HG03025 (cell line): ENCODE data around the gene DTWD2.
"Not testable (repeated sequence)": the region's sequence is repeated elsewhere in the genome, so short reads cannot be mapped to it uniquely, and the experiment has no call there.

ENCODE experiments used
- ATAC-seq: cut with Tn5 transposase; IDR thresholded peaks from one replicate; pipeline ENCODE4 v1.9.1; 2021; ENCODE audit warnings: mild to moderate bottlenecking, moderate library complexity; ENCODE audit not compliant: unreplicated experiment, low FRiP score

DTWD2 gene

DNA sequence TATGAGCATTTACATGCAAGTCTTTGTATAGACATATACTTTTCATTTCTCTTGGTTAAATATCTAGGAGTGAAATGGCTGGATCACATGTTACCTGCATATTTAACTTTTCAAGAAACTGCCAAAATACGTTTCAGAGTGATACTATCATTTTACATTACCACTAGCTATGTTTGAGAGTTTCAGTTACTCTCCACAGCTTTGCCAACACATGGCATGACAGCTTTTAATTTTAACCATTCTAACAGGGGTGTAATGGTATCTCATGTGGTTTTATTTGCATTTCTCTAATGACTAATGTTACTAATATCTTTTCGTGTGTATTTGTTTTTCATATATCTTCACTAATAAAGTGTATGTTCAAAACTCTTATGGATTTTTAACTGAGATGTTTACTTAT, 99.8 kb downstream of the DTWD2 start:
- no peak for ATAC-seq

DNA sequence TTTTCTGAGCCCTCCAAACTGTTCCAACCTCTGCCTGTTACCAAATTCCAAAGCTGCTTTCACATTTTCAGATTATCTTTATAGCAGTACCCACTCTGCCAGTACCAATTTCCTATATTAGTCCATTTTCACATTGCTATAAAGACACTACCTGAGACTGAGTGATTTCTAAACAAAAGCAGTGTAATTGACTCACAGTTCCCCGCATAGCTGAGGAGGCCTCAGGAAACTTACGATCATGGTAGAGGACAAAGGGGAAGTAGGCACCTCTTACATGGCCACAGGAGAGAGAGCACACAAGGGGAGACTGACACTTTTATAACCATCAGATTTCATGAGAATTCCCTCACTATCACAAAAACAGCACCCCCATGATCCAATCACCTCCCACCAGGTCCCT, 105.0 kb downstream of the DTWD2 start:
- no peak for ATAC-seq

DNA sequence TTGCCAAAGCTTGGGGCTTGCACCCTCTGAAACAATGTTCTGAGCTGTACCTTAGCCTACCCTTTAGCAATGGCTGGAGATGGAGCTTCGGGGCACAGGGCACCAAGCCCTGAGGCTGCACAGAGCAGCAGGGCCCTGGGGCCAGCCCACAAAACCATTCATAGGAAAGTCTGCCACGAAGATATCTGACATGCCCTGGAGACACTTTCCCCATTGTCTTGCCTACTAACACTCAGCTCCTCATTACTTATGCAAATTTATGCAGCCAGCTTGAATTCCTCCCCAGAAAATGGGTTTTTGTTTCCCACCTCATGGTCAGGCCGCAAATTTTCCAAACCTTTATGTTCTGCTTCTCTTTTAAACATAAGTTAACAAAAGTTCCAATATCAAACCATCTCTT, 105.7 kb downstream of the DTWD2 start:
- ATAC-seq, result no peak

DNA sequence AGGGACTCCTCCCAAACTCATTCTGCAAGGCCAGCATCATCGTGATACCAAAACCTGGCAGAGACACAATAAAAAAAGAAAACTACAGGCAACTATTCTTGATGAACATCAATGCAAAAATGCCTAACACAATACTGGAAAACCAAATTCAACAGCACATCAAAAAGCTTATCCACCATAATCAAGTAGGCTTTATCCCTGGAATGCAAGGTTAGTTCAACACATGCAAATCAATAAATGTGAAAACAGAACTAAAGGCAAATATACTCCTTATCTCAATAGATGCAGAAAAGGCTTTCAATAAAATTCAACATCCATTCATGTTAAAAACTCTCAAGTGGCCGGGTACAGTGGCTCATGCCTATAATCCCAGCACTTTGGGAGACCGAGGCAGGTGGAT, 111.5 kb downstream of the DTWD2 start:
- ATAC-seq, result not testable (repeated sequence)

DNA sequence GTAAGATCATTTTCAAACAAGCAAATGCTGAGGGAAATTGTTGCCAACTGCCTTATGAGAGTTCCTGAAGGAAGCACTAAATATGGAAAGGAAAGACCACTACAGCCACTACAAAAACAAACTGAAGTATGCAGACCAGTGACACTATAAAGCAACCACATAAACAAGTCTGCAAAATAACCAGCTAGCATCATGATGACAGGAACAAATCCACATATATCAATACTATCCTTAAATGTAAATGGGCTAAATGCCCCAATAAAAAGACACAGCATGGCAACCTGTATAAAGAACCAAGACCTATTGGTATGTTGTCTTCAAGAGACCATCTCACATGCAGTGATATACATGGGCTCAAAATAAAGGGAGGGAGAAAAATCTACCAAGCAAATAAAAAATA, 113.2 kb downstream of the DTWD2 start:
- ATAC-seq, result no peak

DNA sequence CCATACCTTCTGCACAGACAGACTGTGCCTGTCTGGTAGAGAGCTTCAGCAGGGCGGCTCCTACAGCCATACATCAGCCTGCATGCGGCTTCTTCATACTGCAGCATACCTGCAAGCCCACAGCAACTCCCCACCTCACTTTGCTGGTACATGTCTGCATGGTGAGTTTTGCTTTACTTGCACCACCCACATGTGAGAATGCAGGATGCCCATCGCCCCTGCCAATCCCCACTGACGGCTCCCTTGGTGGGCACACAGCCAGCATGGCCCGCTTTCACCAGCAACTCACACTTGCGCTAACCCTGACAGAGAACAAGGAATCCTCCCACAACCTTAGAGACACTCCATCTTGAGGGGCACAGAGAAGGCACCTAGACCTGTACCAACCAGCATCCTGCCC, 114.9 kb downstream of the DTWD2 start:
- no peak for ATAC-seq

DNA sequence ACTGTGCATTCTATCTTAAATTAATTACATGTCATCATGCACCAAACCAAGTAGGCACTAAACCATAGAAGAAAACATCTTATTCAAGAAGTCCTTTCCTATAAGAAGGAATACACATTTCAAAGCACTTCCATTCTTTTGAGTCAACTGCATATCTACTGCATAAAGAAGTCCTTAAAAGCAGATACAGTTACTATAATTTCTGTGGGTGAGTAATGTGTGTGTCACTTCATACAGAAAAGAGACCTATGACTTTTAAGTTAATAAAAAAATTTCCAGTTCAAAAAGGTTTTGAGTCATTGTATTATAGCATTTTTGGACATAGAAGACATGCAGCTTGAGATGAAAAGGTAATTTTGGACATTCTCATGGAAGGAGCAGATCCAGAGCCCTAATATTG, 125.0 kb downstream of the DTWD2 start:
- no peak for ATAC-seq

DNA sequence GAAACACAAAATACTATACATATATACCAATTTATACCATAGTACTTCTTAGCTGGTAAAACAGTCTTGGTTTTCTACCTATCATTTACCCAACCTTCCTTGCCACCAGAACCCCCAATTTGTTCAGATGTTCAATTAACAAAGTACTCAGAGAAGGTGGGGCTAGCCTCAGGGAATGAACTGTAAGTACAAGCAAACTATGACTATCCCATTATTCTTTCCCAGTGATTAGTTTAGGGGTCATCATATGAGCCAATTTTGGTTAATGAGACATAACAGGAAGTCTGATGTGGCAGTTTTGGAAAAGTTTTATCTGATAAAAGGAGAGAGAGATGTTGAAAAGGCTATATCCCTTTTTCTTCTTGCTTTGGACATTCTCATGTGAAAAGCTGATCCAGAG, 125.8 kb downstream of the DTWD2 start:
- ATAC-seq, result no peak

DNA sequence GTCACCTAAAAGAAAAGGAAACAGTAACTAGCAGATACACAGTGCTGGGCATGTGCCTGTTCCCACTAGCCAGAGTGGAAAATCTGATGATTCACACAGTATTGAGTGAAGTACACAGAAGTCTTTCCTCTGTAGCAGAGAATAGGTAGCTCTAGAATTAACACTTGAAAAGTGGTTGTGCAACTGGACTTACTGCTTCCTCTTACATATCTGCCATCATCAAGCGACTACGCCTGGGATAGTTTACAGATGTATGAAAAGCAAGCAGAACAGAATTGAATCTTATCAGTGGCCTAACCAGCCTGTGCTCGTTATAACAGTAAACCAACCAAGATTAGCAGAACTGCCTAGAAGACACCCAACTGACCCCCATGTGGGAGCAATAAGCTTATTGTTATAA, 130.6 kb downstream of the DTWD2 start:
- no peak for ATAC-seq

DNA sequence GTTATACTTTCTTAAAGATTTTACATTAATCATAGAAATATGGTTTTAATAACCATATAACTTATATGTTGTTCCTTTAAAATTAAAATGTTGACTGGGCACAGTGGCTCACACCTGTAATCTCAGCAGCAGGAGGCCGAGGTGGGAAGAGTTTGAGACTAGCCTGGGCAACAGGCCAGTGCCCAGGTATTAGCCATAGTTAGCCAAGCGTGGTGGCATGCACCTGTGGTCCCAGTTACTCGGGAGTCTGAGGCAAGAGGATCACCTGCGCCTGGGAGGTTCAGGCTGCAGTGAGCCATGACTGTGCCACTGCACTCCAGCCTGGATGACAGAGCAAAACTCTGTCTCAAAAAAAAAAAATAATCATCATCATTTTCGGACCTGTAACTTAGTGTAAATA, 133.5 kb downstream of the DTWD2 start:
- ATAC-seq, result no peak

DNA sequence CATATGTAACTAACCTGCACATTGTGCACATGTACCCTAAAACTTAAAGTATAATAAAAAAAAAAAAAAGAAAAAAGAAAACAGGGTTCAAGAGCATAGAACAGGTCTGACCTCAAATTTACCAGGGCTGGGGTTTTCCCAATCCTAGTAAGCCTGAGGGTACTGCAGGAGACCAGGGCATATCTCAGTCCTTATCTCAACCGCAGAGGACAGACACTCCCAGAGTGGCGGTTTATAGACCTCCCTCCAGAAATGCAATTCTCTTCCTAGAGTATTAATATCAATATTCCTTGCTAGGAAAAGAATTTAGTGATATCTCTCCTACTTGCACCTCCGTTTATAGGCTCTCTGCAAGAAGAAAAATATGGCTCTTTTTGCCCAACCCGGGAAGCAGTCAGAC, 136.6 kb downstream of the DTWD2 start:
- not testable (repeated sequence) for ATAC-seq

DNA sequence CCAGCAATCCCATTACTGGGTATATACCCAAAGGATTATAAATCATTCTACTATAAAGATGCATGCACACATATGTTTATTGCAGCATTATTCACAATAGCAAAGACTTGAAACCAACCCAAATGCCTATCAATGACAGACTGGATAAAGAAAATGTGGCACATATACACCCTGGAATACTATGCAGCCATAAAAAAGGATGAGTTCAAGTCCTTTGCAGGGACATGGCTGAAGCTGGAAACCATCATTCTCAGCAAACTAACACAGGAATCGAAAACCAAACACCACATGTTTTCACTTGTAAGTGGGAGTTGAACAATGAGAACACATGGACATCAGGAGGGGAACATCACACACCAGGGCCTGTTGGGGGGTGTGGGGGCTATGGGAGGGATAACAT, 138.8 kb downstream of the DTWD2 start:
- ATAC-seq, result not testable (repeated sequence)

DNA sequence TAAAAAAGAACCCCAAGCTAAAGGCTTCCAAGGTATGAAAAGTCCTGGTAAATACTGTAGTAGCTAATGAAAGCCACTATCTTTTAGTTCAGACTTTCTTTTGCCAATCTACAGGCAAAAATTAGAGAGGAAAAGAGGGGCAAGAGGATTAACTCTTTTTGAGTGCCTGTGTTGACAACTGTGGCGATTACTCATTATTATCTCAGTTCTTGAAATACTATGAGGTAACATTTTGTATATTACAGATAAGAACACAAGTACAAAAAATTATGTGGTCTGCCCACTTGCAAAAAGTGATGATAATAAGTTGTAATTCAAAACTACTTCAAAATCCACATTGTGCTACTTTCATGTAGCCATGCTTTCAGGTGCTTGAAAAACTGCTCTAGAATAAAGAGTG, 144.0 kb downstream of the DTWD2 start:
- ATAC-seq, result no peak

DNA sequence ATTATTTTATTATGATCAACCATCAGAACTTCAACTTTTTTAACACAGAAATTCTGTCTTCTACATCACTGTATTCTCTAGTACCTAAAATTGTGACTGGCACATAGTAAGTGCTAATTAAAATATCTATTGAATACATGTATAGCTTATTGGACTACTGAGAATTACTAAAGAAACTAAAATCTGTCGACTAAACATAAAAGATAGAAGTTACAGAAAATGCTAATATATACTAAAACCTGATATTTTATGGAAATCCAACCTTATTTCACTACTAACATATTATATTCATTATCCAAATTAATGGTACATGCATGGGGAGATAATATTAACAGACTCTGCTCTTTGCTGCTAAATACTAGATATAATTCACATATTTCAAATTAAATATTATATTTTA, 153.6 kb downstream of the DTWD2 start:
- no peak for ATAC-seq

DNA sequence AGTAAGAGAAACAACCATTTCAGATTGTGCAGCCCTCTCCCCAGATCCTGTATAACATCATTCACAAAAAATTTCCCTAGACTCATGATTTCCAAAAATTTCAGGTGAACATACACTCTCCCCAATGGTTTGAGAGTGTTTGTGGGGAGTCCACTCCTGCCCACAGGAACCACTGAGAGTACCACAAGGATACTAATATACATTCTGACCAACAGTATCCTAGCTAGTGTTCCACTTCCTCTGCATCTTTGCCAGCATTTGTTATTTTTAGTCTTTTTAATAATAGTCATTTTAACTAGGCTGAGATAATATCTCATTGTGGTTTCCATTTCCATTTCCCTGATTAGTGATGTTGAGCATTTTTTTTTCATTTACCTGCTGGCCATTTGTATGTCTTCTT, 155.4 kb downstream of the DTWD2 start:
- ATAC-seq, result no peak

DNA sequence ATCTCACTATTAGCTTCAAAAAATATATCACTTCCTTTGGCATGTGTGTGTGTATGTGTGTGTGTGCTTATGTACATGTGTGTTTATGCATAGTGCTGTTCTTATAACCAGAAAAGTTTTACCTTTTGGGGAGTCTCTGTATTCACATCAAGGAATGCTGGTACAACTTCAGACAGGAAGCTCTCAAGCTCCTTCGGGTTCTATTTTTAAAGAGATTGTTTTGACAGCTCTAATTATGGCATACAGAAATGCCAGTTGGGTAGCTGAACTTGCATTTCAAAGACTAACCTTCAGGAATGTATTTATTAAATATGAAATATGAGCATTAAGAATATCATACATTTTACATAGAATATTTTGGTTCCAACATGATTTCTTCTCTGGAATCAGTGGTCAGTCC, 163.1 kb downstream of the DTWD2 start:
- ATAC-seq, result no peak

DNA sequence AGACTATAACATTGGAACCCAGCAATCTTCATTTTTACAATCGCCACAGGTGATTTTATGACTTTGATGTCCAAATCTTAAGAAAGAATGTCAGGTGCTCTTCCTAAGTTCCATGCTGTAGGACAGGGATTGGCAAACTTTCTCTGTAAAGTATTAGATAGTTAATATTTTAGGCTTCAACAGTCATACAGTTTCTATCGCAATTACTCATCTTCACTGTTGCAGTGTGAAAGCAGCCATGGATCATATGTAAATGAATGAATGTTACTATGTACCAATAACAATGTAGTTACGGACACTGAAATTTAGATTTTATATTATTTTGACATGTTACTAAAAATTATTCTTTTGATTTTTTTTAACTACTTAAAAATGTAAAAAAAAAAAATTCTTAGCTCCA, 169.7 kb downstream of the DTWD2 start:
- ATAC-seq, result no peak

DNA sequence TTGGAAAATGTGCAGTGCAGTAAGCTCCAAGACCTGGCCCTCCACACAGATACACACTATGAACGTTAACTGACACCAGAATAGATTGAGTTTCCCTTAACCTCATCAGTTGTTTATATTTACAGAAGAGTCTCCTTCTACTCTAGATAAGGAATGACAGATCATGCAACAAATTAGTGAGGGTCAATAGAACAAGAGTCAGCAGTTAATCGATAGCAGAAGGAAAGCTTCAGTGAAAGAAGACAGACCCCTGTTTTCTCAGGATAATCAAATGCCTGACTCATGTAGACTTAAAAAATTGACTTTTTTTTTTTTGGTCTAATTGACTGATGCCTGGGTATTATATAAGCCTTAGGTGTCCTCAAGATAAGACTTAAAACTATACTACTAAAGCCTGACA, 179.9 kb downstream of the DTWD2 start:
- ATAC-seq, result no peak

DNA sequence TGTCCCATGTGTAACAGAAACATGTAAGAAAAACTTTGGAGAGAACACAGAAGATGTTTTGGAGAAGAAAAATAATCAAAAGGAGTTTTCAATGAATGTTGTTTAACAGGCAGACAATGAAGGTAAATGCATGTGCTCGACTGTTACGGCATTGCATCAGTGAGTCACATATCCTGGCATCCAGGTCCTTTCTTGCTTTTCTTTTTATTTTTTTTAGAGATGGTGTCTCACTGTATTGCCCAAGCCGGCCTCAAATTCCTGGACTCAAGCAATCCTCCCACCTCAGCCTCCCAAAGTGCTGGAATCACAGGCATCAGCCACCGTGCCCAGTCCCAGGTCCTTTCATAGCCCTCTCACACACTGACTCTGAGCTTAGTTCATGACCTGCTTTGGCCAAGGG, 181.8 kb downstream of the DTWD2 start:
- no peak for ATAC-seq

DNA sequence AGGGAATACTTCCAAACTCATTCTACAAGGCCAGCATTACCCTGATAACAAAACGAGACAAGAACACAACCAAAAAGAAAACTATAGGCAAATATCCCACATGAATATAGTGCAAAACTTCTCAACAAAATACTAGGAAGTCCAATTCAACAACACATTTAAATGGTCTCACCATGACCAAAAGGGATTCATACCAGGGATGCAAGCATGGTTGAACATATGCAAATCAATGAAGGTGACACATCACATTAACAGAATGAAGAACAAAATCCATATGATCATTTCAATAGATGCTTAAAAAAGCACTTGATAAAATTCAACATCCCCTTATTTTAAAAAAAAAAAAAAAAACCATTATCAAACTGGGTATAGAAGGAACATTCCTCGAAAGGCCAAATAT, 186.0 kb downstream of the DTWD2 start:
- ATAC-seq, result no peak

DNA sequence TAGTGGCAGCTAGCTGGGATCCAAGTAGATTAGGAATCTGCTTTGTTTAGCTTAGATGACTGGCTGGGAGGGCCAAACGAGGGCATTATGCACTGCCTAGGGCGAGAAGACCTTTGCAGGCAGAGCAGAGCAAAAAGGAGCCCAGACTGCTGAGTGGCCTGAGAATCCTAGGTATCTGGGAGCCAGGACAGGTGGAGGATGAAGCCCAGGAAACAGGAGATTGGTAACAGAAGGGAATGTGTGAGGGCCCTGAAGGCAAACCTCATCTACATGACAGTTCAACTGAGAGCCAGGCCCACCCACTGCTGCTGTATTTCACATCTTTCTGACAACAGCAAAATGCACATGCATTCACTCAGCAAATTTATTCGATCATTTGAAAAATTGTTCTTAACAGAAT, 192.3 kb downstream of the DTWD2 start:
- ATAC-seq, result no peak

DNA sequence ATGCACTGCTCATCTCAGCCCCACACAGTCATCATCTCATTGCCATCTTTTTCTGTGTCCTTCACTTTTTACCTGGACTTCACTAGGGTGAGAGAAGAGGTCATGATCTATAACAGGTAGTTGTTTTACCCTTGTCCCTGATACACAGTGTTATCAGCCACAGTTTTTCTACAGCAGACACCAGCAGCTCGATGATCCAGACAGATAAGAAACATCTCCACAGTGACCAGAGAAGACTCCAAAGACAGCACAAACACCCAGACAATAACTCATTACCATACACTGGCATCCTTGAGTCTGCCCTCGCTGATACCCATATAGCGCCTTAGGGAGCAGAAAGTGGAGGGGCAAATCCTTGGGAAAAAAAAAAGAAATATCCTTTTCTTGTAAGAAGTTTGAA, 194.1 kb downstream of the DTWD2 start:
- ATAC-seq, result no peak

DNA sequence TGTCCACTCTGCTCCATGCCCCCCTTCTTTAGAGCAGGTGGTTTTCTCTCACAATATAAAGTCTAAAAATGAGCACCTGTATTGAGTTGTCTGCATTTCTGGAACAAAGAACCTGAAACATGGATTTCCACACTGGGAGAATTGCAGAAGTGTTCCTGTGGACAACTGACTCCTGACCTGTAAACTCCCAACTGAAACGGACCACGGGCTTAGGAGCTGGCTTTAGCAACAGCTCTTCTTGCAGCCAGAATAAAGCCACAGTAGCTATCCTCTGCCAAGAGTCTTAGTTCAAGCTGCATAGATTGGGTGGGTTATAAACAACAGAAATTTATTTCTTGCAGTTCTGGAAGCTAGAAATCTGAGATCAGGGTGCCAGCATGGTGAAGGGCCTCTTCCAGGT, 194.7 kb downstream of the DTWD2 start:
- no peak for ATAC-seq

DNA sequence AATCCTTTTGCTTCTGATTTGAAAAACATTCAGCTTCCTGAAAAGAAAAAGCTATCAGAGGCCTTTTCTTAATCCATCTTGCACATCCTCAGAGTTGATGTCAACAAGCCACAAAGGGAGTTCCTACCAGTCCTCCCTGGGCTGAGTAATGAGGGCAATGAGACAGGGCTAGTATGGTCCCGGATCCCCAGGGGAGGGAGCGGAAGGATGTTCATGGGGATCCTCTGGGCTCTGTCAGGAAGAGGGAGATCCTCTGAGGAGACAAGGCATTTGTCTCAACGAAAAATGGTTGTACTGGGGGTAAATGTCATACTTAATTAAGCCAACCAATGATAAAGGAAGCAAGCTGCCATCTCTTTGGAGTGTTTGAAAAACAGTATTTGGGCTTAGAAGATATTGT, 195.3 kb downstream of the DTWD2 start:
- no peak for ATAC-seq
